ENCODE results near the gene RBCK1.
"Not testable (repeated sequence)": the region's sequence is repeated elsewhere in the genome, so short reads cannot be mapped to it uniquely, and the experiment has no call there.

RBCK1 gene

DNA sequence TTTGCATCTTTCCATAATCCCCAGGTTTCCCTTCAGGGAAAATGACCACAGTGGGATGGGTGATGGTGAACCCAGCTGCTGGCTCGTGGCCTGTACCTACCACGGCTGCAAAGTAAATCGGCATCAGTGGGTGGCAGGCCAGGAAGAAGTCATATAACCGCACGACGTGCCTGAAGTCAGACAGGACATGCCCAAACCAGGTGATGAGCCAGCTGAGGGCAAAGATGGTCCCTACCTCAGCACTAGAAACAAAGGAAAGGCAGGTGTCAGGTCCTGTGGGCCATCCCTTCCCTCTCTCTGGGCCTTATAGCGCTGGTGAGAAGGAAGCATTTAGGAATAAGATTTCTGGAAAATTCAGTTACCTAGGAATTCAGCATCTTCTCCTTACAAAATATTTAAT is 32.0 kb downstream of the RBCK1 start:
- no peak for DNase-seq

DNA sequence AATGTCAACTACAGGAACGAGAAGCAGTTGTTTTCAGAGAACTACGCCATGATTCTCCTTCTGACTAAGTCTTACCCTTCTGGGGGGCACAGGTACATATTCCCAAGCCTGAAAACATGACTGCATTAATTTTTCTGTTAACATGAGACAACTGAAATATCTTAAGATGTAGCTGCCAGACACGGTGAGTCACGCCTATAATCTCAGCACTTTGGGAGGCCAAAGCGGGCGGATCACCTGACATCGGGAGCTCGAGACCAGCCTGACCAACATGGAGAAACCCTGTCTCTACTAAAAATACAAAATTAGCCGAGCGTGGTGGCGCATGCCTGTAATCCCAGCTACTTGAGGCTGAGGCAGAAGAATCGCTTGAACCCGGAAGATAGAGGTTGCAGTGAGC is 32.5 kb downstream of the RBCK1 start:
- DNase-seq, result no peak

DNA sequence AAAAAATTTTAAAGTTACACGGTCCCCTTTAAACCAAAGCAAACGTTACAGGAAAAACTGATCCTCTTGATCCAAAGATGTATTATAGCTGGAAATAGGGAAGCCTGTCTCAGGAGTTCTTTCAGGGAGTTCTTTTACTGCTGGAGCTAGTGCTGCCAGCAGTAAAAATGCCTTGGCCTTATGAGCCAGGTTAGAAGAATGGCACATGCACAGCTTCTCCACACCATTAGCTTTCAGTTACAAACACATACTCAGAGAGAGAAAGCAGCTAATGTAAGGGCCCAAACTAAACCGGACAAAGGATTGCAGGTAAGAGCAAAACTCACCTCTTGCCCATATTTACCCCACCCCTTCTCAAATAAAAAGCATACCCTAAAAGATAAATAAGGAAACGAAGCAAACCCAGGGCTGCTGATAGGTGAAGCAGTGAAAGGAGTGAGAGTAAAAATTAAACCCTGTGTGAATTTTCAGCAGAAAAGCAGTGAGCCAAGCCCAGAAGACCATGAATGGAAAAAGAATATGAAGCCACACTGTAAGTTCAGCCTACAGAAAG is 35.2 kb downstream of the RBCK1 start:
- DNase-seq, result no peak

DNA sequence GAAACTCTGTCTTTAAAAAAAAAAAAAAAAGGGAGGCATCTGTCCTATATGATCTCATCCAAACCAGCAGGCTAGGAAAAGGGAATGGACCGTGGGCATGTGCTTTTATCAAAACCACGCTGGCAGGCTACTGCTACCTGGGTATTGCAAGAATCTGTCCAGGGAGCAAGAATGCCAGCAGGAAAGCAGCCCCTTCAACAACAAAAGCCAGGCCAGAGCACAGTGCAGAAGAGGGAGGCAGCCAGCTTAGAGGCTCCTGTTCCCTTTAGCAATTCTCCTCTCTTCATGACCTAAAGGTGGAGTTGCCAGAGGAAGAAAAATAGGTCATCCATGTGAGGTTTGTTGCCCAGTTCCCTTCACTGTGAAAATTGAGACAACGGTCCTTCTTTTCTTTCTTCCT is 36.0 kb downstream of the RBCK1 start:
- DNase-seq, result no peak

DNA sequence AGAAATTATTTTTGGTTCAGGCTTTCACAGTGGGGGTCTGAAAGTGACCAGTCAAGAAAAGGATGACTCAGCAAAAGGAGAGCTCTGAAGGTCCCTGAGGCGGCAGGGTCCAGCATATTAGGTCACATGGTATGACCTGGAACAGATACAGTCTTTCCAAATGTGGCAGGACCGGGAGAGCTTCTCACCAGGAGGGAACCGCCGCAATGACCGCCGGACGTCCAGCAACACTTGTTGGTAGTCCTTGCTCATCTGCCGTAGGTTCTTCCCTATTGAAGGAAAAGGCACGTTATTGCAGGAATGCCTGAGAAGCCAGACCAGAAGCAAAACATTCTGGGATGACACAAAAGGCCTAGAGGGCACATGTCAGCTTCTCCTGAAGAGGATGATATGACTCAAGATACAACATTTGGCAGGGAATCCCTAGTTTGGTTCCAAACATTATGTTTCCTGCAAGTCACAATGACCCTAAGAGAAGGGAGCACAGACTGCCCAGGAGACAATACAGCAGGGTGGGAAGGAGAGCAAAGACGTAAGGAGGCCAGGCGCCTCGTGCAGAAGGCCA is 36.8 kb downstream of the RBCK1 start:
- no peak for DNase-seq

DNA sequence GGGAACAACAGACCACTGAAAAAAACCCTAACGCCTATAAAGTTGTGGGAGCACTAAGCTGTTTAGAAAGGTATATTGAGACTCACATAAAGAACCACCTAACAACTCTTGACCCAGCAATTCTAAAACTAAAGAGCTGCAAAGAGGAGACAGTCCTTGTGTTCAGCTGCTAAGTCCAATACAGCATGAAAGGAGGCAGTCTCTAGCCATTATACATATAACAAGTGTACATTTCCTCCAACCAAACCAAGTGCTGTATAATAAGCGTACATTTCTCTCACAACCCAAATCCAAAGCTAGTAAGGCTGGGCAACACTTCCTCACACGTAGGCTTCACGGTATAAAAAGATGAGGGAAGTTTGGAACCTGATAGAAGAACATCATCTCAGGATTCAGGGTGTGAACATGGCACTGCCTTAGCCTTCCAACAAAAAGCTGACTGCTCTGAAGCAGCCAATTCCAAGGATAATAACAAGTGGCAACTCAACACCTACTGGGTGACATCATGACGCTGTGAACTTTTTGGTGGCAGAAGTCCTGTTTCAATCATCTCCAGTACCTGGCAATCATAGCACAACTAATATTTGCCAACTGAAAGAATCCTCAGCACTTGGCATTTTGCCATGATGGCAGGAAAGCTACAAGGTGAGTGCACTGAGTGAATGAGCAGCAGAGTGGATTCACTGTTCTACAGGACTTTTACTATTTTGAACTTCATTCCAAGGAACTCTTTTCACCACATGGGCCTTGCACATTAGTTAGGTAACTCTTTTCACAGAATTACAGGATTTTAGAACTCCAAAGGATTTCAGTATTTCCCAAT is 37.6 kb downstream of the RBCK1 start:
- DNase-seq, result no peak

DNA sequence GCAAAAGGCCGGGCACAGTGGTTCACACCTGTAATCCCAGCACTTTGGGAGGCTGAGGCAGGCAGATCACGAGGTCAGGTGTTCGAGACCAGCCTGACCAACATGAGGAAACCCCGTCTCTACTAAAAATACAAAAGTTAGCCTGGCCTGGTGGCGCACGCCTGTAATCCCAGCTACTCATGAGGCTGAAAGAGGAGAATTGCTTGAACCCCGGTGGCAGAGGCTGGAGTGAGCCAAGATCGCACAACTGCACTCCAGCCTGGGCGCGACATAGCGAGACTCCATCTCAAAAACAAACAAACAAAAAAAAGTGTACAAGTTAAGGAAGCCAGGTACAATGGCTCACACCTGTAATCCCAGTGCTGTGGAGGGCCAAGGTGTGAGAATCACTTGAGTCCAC is 43.9 kb downstream of the RBCK1 start:
- DNase-seq, result not testable (repeated sequence)

DNA sequence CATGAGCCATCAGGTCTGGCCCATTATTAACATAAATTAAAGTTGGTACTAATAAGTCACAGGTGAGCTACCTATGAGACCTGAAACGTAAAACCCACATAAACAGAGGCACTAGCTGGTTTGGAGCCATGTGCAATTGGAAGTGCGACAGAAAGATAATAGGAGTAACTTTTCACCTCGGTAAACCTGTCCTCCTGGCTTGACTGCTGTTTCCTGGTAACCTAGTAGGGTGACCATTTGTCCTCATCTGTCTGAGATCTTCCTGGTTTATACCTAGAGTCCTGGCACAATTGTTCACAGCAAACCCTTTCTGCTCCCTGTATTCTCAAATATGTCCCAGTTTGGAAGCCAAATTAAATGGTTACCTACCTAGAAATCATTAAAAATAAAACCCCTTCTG is 46.9 kb downstream of the RBCK1 start:
- DNase-seq, result no peak

DNA sequence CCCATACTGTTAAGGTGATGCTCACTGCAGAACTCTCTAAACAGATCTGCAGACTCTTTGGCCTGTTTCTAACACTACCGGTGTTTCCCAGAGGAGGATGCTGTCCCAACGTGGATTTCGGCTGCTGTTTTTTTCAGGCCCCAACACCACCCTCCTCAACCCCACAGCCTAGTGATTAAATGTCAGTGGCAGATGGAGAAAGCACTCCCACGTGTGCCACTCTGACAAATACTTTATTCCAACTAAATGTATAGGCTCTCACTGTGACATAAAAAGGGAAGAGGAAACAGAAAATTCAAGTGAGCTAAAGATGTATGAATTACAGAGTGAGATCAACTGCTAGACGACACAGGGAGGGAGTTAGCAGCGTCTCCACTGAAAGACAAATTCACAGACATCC is 50.7 kb downstream of the RBCK1 start:
- no peak for DNase-seq

DNA sequence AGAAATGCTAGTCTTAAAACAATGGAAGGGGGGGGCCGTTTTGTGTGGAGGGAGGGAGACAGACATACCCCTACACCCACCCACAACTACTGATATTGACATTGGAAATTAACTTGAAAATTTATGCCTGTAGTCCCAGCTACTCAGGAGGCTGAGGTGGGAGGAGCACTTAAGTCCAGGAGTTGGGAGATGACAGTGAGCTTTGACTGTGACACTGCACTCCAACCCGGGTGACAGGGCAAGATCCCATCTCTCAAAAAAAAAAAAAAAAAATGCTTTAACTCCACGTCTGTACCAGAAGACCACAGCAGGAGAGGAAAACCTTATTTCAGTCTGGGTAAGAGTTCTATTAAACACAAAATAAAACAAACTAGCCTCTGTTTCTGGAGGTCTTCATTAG is 52.1 kb downstream of the RBCK1 start:
- DNase-seq, result no peak

DNA sequence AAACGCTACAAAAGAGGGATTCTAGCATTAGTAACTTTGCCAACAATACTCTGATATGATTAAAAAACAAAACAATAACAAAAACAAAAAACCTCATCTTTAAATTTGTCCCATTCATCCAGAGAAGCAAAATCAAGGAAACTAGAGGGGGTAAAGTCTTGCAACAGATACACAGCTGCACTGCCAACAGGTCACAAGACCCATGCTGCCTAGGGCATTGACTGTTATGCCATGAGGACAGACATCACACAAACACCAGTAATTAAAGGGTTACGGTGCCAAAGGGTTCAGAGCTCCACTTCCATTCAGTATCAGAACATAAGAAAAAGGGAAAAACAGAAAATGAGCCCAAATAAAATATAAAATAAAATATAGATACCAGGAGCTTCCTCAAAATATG is 52.6 kb downstream of the RBCK1 start:
- no peak for DNase-seq

DNA sequence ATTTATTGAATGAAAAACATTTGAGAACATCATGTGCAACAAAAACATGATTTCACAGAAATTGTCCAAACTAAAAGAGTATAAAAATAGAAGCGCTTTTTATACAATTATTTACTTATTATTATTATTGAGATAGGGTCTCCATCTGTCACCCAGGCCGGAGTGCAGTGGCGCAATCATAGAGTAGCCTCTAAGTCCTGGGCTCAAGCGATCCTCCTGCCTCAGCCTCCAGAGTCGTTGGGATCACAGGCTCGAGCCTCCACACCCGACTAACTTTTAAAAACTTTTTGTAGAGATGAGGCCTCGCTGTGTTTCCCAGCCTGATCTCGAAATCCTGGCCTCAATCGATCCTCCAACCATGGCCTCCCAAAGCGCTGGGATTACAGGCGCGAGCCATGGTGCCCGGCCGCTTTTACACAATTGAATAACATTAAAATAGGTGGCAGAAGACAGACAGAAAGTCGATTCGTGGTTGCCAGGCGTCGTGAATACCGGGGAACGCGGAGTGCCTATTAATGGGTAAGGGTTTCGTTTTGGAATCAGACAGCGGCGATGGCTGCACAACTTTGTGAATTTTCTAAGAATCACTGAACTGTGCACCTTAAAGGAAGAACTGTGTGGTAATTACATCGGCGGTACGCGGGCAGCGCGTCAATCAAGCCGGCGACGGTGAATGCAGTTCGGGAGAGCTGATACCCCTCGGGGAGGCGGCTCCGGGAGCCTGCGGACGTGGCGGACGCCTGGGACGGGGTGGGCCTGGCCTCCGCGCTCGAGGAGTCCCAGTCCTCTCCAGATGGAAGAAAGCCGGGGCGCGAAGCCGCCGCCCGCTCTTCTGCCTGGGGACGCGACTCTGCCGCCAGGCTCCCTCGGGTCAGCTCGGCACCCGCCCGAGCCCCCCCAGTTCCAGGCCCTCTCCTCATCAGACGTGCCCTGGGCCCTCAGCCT is 53.4 kb downstream of the RBCK1 start:
- DNase-seq, result no peak

DNA sequence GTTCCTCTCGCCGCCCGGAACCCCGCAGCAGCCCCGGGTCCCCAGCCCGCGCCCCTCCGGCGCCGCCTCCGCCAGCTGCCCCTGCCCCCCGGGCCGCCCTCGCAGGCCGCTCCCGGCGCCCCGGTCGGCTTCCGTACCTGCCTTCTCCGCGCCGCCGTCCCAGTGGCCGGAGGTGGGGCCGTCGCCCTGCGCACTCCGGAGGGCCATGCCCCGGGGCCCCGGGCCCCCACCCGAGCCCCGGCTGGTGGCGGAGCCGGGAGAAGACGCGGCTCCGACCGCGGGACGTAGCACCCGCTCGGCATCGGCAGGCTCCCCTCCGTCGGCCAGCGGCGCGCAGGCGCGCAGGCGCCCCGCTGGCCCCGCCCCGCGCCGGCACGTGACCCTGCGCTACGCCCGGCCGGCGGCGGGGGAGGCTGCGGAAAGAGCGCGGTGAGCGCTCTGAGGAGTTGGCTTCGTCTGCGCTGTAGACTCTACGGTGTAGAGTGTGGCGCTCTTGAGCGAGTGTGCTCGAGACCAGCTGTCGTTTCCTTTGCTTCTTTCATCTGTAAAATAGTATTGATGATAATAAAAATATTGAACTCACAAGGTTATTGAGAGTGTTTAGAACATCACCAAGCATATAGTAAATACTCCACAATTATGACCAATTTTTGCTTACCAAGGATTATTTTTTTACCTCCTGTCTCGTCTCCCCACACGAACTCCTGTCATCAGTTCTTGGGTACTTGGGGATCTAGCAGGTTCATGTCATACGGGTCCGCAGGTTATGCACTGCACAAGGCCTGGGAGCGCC is 54.3 kb downstream of the RBCK1 start, which contains the start of gene TBC1D20:
TBC1D20 (minus strand) TSS at position 335 of the 793 bp plus-strand sequence; CDS start at position 207, 128 bp downstream.
- DNase-seq, result no peak

DNA sequence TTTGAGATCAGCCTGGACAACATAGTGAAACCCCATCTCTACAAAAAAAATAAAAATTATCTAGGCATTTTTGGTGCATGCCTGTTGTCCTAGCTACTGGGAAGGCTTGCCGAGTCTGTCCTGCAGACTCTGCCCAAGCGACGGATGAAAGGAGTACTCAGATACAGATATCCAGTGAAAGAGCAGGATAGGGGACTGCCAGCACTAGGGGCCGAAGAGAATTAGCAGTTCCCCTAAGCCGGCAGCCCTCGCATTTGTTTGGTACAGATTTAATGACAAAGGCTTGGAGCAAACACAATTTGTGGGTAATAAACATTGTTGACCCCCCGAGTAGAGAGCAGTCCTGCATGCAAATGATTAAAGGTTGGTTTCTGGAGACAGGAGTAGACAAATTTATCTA is 59.7 kb downstream of the RBCK1 start:
- DNase-seq, result no peak

DNA sequence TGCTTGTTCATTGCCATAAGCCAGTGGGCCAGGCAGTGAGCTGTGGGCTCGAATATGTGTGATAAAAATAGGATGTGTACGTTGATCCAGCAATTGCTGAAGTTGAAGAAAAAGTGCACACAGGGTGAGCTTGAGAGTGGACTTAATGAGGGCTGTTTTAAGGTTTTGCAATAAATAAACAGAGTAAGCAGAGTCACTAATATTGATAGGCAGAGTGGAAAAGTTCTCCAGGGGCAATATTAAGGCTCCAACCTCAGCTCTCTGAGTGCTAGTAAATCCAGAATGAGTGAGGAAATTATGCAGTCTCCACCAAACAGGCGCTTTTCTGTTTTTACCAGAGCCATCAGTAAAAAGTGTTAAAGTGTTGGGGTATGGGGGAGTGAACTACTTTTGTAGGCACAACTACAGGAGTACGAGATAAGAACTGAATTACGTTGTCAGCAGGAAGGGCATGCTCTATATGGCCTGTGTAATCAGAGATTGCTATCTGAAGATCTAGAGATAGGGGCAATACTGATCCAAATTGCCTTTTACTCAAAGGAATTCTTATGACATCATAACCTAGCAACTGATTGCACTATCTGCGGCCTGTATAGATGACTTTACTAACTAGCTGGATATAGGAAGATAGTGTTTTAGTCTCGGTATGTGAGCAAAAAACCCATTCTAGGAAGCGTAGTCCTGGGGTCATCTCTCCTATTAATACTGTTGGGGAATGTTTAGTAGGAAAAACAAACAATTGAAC is 61.8 kb downstream of the RBCK1 start:
- DNase-seq, result no peak

DNA sequence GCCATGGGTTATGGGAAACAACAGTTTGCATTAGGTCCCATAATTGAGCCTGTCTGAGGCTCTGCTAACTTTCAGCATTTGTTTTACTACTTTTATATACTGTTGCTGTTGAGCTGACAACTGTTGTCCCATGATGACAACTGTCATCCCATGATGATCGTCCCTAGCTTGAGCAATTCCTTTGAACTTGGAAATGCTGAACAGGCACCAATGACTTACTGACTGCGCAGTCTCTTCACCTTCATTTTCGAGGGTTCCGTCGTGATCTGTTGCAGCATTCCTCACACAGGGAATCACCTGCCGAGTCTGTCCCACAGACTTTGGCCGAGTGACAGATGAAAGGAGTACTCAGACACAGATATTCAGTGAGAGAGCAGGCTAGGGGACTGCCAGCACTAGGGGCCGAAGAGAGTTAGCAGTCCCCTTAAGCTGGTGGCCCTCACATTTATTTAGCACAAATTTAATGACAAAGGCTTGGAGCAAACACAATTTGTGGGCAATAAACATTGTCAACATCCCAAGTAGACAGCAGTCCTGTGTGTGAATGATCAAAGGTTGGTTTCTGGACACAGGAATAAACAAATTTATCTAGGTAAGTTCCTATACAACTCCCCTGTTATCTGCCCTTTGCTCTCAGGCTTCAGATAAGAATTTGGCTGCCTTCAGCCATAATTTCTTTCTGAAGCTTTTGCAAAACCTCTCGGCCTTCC is 64.2 kb downstream of the RBCK1 start:
- DNase-seq, result no peak

DNA sequence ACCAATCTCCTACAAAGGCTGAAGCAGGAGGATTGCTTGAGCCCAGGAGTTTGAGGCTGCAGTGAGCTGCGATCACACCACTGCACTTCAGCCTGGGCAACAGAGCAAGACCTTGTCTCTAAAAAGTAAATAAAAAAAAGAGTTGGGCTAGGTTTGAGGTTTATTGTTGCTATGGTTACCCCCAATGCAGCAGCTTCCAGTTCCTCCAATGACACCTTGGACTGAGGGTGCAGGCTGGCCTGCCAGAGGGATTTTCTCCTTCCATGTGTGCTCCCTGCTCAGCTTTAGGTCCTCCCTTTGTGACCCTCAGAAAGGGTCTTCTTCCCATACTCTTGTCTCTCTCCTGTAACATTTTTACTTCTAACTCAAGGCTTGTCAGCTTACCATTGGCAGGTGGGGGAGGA is 64.8 kb downstream of the RBCK1 start:
- DNase-seq, result no peak

DNA sequence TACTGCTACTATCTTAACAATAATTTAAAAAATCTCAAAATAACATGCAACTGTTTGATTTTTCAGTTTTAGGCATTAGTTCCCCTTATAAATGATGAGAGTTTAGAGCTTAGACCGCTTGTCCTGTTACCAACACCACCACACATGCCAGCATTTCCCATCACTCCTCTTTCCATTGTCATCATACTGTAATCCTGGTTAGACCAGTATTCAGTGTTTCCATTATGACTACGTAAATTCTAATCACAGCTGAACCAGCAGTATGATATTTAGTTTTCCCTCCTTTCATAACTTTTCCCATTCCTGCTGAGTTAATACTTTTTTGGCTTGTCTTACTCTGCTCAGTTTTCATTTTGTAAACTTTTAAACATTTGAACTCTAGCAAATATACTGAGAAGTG is 66.5 kb downstream of the RBCK1 start:
- no peak for DNase-seq

DNA sequence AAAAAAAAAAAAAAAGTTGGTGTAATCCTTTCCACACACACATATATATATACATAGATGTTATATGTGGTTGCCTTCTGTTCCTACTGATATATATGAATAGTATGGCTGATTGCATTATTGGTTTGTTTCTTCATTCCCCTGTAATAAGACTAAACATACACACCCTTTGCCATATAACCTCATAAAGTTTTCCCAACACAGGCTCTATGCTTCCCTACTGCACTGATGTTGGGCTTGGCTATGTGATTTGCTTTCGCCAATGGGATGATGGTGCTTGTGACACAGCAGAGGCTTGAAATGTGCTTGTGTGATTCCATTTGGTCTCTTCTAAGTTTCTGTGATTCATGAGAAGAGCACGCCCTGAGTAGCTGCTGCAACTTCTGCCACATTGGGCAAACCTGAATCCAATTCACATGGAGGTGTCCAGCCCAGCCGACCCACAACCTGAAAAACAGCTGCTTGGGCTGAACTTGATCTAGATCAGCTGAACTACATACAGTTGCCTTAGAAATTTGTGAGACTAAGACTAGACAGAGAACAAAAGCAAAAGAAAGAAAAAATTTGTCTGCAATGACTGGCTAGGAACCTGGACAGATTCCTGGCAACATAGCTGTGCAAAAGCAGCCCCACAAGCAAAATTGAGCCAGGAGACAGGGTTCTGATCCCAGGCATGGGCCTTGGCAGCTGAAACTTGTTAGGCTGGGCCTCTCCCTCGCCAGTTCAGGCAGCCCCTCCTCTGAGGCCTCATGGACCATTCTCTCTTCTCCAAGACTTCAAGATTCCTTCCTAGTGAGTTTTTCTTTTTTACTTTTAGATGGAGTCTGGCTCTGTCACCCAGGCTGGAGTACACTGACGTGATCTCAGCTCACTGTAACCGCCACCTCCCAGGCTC is 67.6 kb downstream of the RBCK1 start:
- DNase-seq, result no peak

Data from cortex of kidney (tissue), 1 donor.